HG03439 (cell line): ENCODE data around the gene EVA1A.
"Not testable (repeated sequence)": the region's sequence is repeated elsewhere in the genome, so short reads cannot be mapped to it uniquely, and the experiment has no call there.

Experiments used
- ATAC-seq: cut with Tn5 transposase; IDR thresholded peaks from one replicate; pipeline ENCODE4 v1.9.1; 2021; ENCODE audit warnings: mild to moderate bottlenecking, moderate library complexity; ENCODE audit not compliant: unreplicated experiment

Gene EVA1A

GRCh38 chr2:75489721-75490120, 71.0 kb downstream of the EVA1A start:
- no peak for ATAC-seq

GRCh38 chr2:75488157-75488556, 72.6 kb downstream of the EVA1A start:
- ATAC-seq, result no peak

- not testable (repeated sequence) for ATAC-seq
Measured at GRCh38 chr2:75486735-75487134, 74.0 kb downstream of the EVA1A start.

GRCh38 chr2:75484840-75485239, 75.9 kb downstream of the EVA1A start:
- no peak for ATAC-seq

- ATAC-seq, result no peak
Measured at GRCh38 chr2:75483878-75484277, 76.9 kb downstream of the EVA1A start.

GRCh38 chr2:75482398-75482797, 78.3 kb downstream of the EVA1A start:
- no peak for ATAC-seq

- no peak for ATAC-seq
Measured at GRCh38 chr2:75480971-75481836, 79.5 kb downstream of the EVA1A start.

GRCh38 chr2:75477696-75478095, 83.0 kb downstream of the EVA1A start:
- not testable (repeated sequence) for ATAC-seq

GRCh38 chr2:75476761-75477160, 84.0 kb downstream of the EVA1A start:
- no peak for ATAC-seq

GRCh38 chr2:75475976-75476375, 84.8 kb downstream of the EVA1A start:
- no peak for ATAC-seq

GRCh38 chr2:75475049-75475448, 85.7 kb downstream of the EVA1A start:
- ATAC-seq, result no peak

GRCh38 chr2:75474115-75474514, 86.6 kb downstream of the EVA1A start:
- no peak for ATAC-seq

GRCh38 chr2:75466708-75467311, 93.9 kb downstream of the EVA1A start:
- no peak for ATAC-seq

GRCh38 chr2:75465317-75465984, 95.3 kb downstream of the EVA1A start:
- no peak for ATAC-seq

- ATAC-seq, result peak; percentile 54
Measured at GRCh38 chr2:75464348-75464946, 96.3 kb downstream of the EVA1A start.

- no peak for ATAC-seq
Measured at GRCh38 chr2:75462721-75463120, 98.0 kb downstream of the EVA1A start.

GRCh38 chr2:75462206-75462605, 98.5 kb downstream of the EVA1A start:
- no peak for ATAC-seq

- ATAC-seq, result no peak
Measured at GRCh38 chr2:75460630-75461029, 100.1 kb downstream of the EVA1A start.

- ATAC-seq, result no peak
Measured at GRCh38 chr2:75459565-75460310, 101.0 kb downstream of the EVA1A start.

- no peak for ATAC-seq
Measured at GRCh38 chr2:75458201-75458600, 102.5 kb downstream of the EVA1A start.

GRCh38 chr2:75456825-75457224, 103.9 kb downstream of the EVA1A start:
- ATAC-seq, result no peak
